K562 (cell line): ENCODE measurements around the gene PPP1R3C. TPM values are rescaled to one million over a fixed set of nuclear protein-coding genes. Genes with fewer than 3 reads are reported as not detected.

Experiments
- EP300 ChIP-seq: IDR thresholded peaks from 2 replicates; pipeline ENCODE4 v1.6.1; 2012; ENCODE audit warnings: low read length, improper control_type of control experiment
- polyA plus RNA-seq, 8 experiments: library from polyadenylated mRNA; depleted of rRNA in 4 of 8; stranded (reverse) in 5 of 8; unstranded in 3 of 8; fragments of >200 nt; fragmentation: Nextera tagmentation in 2 of 8; fragmentation: Illumina TruSeq in 1 of 8; extraction: Ambion mirVana in 2 of 8; extraction: Trizol in 1 of 8; gene quantifications; 2 replicates each; pipeline versions ENCODE4 v1.2.1 to v1.2.3, GENCODE V29; 2011 to 2014; ENCODE audit warnings: inconsistent platforms in 1 of 8, missing spikeins in 1 of 8
- total RNA-seq, 7 experiments: library from RNA; depleted of rRNA in 6 of 7; stranded (reverse); fragments of >200 nt in 6 of 7; fragmentation: Illumina TruSeq in 2 of 7; extraction: Trizol in 2 of 7; gene quantifications; 2 replicates each; pipeline versions ENCODE4 v1.2.1 to v1.2.3, GENCODE V29; 2011 to 2021; ENCODE audit warnings: low replicate concordance in 1 of 7
- TF ChIP-seq, protein P1 (sequence below), 2 experiments: fragments of 450-650 bp; formaldehyde crosslinking in 1 of 2; IDR thresholded peaks; 2 replicates each; pipeline versions ENCODE4 v1.4.0 to v1.6.1; 2014 to 2020; ENCODE audit warnings: mild to moderate bottlenecking in 2 of 2, borderline replicate concordance in 1 of 2, low read depth in 1 of 2
- TF ChIP-seq, protein P2 (sequence below): sonication (generic); formaldehyde crosslinking; IDR thresholded peaks from 2 replicates; pipeline ENCODE4 v1.8.0; 2022; ENCODE audit warnings: mild to moderate bottlenecking, missing genetic modification reagents
- TF ChIP-seq, protein P3 (sequence below): fragments of 450-650 bp; IDR thresholded peaks from 2 replicates; pipeline ENCODE4 v1.6.1; 2014; ENCODE audit warnings: low read depth, mild to moderate bottlenecking, moderate library complexity, borderline replicate concordance
- TF ChIP-seq, protein P4 (sequence below): IDR thresholded peaks from 2 replicates; pipeline ENCODE4 v1.6.1; 2014; ENCODE audit warnings: antibody characterized with exemption
- TF ChIP-seq, protein P5 (sequence below), 2 experiments: fragments of 450-650 bp; IDR thresholded peaks; 2 replicates each; pipeline ENCODE4 v1.6.1; 2018; ENCODE audit warnings: mild to moderate bottlenecking in 2 of 2, low read depth in 1 of 2; ENCODE audit not compliant: partially characterized antibody in 2 of 2
- TF ChIP-seq, protein P6 (sequence below): fragments of 450-650 bp; IDR thresholded peaks from one replicate; pipeline ENCODE4 v1.6.1; 2018; ENCODE audit warnings: mild to moderate bottlenecking, moderate library complexity; ENCODE audit not compliant: partially characterized antibody

Gene PPP1R3C
- total and polyA plus RNA-seq, 9 of the 15 experiments (the other 6 are each of a cell fraction or from before 2014, with no cell fraction given), result 0.06 to 0.24 (median 0.12) TPM; not detected in 3

DNA sequence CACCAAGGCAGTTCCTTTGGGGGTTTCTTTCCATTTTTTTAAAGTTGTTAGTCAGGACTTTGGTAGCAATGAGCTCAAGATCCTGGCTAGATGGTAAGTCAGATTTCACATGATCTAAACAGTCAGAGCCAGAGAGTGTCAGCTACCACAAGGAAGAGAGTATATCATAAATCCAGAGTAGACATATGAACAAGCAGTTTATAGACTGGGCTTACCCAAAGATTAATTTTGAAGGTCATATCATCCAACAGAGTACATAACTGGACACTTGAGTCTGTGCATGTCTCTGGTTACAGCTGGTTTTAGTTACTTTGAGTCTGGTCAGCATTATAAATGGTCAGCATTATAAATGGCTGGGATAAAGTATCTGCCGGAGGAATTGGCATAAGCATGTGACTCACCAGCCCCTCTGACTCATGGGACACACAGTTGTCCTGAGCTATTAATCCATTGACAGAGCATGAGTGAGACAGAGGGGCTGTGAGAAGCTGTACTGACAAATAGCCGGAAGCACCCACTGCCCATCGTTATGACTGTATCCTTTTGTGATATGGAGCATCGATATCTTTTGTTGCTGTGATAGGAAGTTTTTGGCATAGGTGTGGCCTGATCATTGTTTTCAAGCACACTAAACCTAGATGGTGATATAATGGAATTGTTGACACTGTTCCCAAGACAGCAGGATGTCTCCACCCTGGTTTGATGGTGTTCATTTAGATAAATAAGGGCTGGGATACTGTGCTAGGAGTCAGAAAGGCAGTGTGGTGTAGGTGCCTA lies 19.3 kb downstream of the PPP1R3C start (continued):
- TF ChIP-seq, protein P1, sequence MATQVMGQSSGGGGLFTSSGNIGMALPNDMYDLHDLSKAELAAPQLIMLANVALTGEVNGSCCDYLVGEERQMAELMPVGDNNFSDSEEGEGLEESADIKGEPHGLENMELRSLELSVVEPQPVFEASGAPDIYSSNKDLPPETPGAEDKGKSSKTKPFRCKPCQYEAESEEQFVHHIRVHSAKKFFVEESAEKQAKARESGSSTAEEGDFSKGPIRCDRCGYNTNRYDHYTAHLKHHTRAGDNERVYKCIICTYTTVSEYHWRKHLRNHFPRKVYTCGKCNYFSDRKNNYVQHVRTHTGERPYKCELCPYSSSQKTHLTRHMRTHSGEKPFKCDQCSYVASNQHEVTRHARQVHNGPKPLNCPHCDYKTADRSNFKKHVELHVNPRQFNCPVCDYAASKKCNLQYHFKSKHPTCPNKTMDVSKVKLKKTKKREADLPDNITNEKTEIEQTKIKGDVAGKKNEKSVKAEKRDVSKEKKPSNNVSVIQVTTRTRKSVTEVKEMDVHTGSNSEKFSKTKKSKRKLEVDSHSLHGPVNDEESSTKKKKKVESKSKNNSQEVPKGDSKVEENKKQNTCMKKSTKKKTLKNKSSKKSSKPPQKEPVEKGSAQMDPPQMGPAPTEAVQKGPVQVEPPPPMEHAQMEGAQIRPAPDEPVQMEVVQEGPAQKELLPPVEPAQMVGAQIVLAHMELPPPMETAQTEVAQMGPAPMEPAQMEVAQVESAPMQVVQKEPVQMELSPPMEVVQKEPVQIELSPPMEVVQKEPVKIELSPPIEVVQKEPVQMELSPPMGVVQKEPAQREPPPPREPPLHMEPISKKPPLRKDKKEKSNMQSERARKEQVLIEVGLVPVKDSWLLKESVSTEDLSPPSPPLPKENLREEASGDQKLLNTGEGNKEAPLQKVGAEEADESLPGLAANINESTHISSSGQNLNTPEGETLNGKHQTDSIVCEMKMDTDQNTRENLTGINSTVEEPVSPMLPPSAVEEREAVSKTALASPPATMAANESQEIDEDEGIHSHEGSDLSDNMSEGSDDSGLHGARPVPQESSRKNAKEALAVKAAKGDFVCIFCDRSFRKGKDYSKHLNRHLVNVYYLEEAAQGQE (IDR thresholded peaks at IDR 0.05; ENCODE audit: borderline replicate concordance), result 0 out of 2 replicates have a peak, but pooled peaks have one; percentile 4
- TF ChIP-seq, protein P1 (CRISPR knock-in tag; IDR thresholded peaks at IDR 0.05; ENCODE audit: low read depth), result no peak
- TF ChIP-seq, protein P2, sequence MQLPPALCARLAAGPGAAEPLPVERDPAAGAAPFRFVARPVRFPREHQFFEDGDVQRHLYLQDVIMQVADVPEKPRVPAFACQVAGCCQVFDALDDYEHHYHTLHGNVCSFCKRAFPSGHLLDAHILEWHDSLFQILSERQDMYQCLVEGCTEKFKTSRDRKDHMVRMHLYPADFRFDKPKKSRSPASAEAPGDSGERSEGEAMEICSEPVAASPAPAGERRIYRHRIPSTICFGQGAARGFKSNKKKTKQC (CRISPR knock-in tag), result no peak
- TF ChIP-seq, protein P3, sequence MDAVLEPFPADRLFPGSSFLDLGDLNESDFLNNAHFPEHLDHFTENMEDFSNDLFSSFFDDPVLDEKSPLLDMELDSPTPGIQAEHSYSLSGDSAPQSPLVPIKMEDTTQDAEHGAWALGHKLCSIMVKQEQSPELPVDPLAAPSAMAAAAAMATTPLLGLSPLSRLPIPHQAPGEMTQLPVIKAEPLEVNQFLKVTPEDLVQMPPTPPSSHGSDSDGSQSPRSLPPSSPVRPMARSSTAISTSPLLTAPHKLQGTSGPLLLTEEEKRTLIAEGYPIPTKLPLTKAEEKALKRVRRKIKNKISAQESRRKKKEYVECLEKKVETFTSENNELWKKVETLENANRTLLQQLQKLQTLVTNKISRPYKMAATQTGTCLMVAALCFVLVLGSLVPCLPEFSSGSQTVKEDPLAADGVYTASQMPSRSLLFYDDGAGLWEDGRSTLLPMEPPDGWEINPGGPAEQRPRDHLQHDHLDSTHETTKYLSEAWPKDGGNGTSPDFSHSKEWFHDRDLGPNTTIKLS, result no peak
- TF ChIP-seq EP300, result no peak
- TF ChIP-seq, protein P4, sequence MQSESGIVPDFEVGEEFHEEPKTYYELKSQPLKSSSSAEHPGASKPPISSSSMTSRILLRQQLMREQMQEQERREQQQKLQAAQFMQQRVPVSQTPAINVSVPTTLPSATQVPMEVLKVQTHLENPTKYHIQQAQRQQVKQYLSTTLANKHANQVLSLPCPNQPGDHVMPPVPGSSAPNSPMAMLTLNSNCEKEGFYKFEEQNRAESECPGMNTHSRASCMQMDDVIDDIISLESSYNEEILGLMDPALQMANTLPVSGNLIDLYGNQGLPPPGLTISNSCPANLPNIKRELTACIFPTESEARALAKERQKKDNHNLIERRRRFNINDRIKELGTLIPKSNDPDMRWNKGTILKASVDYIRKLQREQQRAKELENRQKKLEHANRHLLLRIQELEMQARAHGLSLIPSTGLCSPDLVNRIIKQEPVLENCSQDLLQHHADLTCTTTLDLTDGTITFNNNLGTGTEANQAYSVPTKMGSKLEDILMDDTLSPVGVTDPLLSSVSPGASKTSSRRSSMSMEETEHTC, result no peak
- TF ChIP-seq, protein P5, sequence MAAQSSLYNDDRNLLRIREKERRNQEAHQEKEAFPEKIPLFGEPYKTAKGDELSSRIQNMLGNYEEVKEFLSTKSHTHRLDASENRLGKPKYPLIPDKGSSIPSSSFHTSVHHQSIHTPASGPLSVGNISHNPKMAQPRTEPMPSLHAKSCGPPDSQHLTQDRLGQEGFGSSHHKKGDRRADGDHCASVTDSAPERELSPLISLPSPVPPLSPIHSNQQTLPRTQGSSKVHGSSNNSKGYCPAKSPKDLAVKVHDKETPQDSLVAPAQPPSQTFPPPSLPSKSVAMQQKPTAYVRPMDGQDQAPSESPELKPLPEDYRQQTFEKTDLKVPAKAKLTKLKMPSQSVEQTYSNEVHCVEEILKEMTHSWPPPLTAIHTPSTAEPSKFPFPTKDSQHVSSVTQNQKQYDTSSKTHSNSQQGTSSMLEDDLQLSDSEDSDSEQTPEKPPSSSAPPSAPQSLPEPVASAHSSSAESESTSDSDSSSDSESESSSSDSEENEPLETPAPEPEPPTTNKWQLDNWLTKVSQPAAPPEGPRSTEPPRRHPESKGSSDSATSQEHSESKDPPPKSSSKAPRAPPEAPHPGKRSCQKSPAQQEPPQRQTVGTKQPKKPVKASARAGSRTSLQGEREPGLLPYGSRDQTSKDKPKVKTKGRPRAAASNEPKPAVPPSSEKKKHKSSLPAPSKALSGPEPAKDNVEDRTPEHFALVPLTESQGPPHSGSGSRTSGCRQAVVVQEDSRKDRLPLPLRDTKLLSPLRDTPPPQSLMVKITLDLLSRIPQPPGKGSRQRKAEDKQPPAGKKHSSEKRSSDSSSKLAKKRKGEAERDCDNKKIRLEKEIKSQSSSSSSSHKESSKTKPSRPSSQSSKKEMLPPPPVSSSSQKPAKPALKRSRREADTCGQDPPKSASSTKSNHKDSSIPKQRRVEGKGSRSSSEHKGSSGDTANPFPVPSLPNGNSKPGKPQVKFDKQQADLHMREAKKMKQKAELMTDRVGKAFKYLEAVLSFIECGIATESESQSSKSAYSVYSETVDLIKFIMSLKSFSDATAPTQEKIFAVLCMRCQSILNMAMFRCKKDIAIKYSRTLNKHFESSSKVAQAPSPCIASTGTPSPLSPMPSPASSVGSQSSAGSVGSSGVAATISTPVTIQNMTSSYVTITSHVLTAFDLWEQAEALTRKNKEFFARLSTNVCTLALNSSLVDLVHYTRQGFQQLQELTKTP (IDR thresholded peaks at IDR 0.05; ENCODE audit: low read depth in 1 of 2, partially characterized antibody in 2 of 2), result no peak
- TF ChIP-seq, protein P6, sequence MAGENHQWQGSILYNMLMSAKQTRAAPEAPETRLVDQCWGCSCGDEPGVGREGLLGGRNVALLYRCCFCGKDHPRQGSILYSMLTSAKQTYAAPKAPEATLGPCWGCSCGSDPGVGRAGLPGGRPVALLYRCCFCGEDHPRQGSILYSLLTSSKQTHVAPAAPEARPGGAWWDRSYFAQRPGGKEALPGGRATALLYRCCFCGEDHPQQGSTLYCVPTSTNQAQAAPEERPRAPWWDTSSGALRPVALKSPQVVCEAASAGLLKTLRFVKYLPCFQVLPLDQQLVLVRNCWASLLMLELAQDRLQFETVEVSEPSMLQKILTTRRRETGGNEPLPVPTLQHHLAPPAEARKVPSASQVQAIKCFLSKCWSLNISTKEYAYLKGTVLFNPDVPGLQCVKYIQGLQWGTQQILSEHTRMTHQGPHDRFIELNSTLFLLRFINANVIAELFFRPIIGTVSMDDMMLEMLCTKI, result no peak
